Measurements from ENCODE around the gene C1orf74.

DNA sequence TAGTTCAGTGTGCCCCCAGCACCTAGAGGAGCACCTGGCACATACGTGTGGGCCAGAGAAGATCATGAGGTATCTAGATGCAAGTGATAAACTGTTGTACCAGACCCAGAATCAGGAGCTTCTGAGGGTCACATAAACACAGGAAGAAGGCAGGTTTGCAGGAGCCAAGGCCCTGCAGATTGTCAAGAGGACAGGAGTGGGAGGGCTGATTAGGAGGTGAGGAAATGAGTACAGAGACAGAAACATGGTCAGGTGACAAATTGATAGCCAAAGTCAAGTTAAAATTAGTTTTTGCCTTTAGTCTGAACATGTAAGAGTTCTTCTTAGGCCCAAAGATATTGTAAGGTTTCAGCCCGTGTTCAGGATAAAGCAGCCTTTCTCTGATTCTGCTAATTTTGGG, 42.5 kb downstream of the C1orf74 start:
- TF ChIP-seq SUZ12 (IDR thresholded peaks at IDR 0.05) (no peak), TARDBP (IDR thresholded peaks at IDR 0.05) (no peak), FOXM1 (IDR thresholded peaks at IDR 0.05; ENCODE audit: borderline replicate concordance) (no peak), ELF4 (IDR thresholded peaks at IDR 0.05) (no peak), BHLHE40 (IDR thresholded peaks at IDR 0.05; ENCODE audit: borderline replicate concordance) (no peak), HDGF (IDR thresholded peaks at IDR 0.05; ENCODE audit: borderline replicate concordance) (no peak), FOXA1 (IDR thresholded peaks at IDR 0.05) (no peak), SP1 (IDR thresholded peaks at IDR 0.05) (no peak), ARNT (IDR thresholded peaks at IDR 0.05) (no peak)
